Heart left ventricle (tissue), 13 donors: ENCODE measurements around the gene ANXA11.

Experiments used
- CTCF ChIP-seq, 12 donors: fragments of 200-600 bp; sonication (generic) in 4 of 12; IDR thresholded peaks; one replicate each; pipeline versions ENCODE4 v1.5.0 to v1.8.0; 2018 to 2022; ENCODE audit warnings: antibody characterized with exemption in 12 of 12, mild to moderate bottlenecking in 5 of 12
- POLR2A ChIP-seq, 2 donors: fragments of 450-650 bp; IDR thresholded peaks; one replicate each; pipeline ENCODE4 v1.6.1; 2017; ENCODE audit warnings: antibody characterized with exemption in 2 of 2, mild to moderate bottlenecking in 2 of 2, moderate library complexity in 2 of 2
- donor health status: ischemic (EF 13 %, LVEDD 7.1; RV severe dilation, severe dysfunction).
- donor health status: DM: no; HTN: yes; CAD: no.
- donor health status: DM: no; HTN: no; CAD: no.
- donor health status: ischemic (EF 25% LVEDD 6.9; RV normal size, moderate dysfunction).
- donor health status: ischemic (EF 25% LVEDD 5.7; RV mildly dilated, moderate dysfunction).
- donor health status: ischemic (EF 35%, LVEDD 5.7; RV mildly dilated, moderate dysfunction).
- donor health status: nonischemic (EF 11% LVEDD 7.7; RV severe dilation, severe dysfunction).
- donor health status: DM: yes; HTN: yes; CAD: no.
- donor health status: PGD.
- donor health status: ischemic (EF 29% LVEDD 5.4; RV normal size, mild dysfunction).
- donor health status: nonischemic (EF 23%, LVEDD 6.1; RV moderate dilation, normal function).

GRCh38 chr10:80141696-80142460 is 63.5 kb downstream of the ANXA11 start:
- no peak for TF ChIP-seq CTCF (IDR thresholded peaks at IDR 0.05)
- no peak for TF ChIP-seq POLR2A (IDR thresholded peaks at IDR 0.05)
